Measurements from ENCODE around the gene MAP2K5. TPM values are rescaled to one million over a fixed set of nuclear protein-coding genes. Genes with fewer than 3 reads are reported as not detected.

MAP2K5 gene
- total and polyA plus RNA-seq, 8 donors, result 1.8 to 94.6 (median 11.1) TPM

DNA sequence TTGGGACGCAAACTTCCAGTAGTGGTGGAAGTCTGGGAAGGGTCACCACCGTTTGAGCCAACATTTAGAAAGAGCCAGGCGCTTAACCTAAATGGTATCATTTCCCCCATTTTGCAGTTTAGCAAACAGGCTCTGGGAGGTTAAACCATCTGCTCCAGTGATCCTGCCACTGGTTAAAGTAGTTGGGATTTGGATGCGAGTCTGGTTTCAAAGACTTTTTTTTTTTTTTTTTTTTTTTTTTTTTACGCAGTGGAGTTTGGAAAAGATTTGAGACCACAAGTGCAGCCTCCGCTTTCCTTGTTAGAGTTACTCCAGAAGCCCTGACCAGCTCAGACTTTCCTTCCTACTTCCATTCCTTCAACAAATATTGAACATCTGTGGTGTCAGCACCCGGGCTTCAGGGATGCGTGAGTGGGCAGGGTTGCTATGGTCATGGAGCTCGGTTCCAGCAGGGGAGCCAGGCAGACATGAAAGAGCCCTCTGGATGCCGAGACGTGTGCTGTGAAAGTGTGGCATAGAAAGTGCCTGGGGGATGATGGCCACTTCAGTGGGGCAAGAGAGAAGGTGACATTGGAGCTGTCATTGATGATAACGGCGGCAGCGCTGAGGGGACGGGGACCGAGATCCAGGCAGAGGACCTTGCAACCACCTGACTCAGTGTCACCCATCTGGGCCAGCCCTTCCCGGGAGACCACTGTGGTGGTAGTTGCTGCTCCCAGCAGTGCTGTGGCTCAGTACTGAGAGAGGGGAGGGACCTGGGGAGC lies 298.4 kb downstream of the MAP2K5 start:
- Histone ChIP-seq H3K4me1 (peaks cover 16 to 36% (median 27%) of the 10 kb centered on the region in 4 donors), H3K9me3 (no peaks in the 10 kb centered on the region), H3K36me3 (no peaks in the 10 kb centered on the region), H3K4me3 (peak overlapping the region; percentile 69 to 87 (median 74)), H3K27ac (peak overlapping the region; percentile 94 to 99 (median 97)), H3K27me3 (peaks cover 0 to 3% (median 3%) of the 10 kb centered on the region in 3 donors)
- WGBS, 5 donors, result 0 to 8% (median 4%) methylated on average over 9 to 17 of the region's 17 CpGs
- TF ChIP-seq CTCF (IDR thresholded peaks at IDR 0.05) (no peak), POLR2AphosphoS5 (IDR thresholded peaks at IDR 0.05) (no peak), POLR2A (IDR thresholded peaks at IDR 0.05) (no peak), EP300 (IDR thresholded peaks at IDR 0.05) (no peak)
- DNase-seq, result peak in 1 of 2 donors; percentile 78
- intact Hi-C loops (cut with DNase I; ENCODE audit: low total_unique reads), result no loop called here

- peak overlapping the region; percentile 69 to 87 (median 74) for H3K4me3 ChIP-seq
- no peaks in the 10 kb centered on the region for H3K9me3 ChIP-seq
- no peaks in the 10 kb centered on the region for H3K27me3 ChIP-seq
- 9 to 41% (median 21%) methylated on average over 4 of the region's 4 CpGs for WGBS, 5 donors
- no peak for DNase-seq
- intact Hi-C loops (cut with DNase I; ENCODE audit: low total_unique reads), result no loop called here
- no peaks in the 10 kb centered on the region for H3K36me3 ChIP-seq
- H3K4me1 ChIP-seq, result peaks cover 12 to 31% (median 23%) of the 10 kb centered on the region in 4 donors
- TF ChIP-seq CTCF (IDR thresholded peaks at IDR 0.05) (no peak), EP300 (IDR thresholded peaks at IDR 0.05) (no peak), POLR2A (IDR thresholded peaks at IDR 0.05) (no peak), POLR2AphosphoS5 (IDR thresholded peaks at IDR 0.05) (no peak)
- peak overlapping the region in 4 of 5 donors; percentile 94 to 99 (median 98) for H3K27ac ChIP-seq
Measured at GRCh38 chr15:67841513-67841762, 298.9 kb downstream of the MAP2K5 start.

DNA sequence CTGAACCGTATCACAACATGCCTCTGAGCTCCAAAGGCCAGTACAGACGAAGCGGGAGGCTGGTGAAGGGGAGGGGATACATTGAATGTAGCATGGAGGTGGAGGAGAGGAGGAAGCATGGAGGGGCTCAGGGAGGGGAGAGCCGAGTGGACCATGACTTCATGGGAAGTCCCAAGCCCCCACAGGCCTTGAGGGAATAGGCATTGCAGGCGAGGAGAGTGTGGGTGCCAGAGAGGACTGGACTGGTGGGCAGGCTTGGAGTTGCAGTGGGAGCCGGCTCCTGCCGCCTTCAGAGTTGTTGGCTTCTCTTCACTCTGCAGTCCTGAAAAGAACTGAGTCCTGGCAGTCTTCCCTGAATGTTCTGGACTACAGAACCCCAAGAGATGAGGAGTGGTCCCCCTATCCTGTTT lies 300.6 kb downstream of the MAP2K5 start:
- 71 to 95% (median 91%) methylated on average over 7 of the region's 7 CpGs for WGBS, 5 donors
- no peak for TF ChIP-seq POLR2A (IDR thresholded peaks at IDR 0.05)
- no peak for TF ChIP-seq POLR2AphosphoS5 (IDR thresholded peaks at IDR 0.05)
- TF ChIP-seq EP300 (IDR thresholded peaks at IDR 0.05), result no peak
- TF ChIP-seq CTCF (IDR thresholded peaks at IDR 0.05), result no peak
- Histone ChIP-seq H3K4me3 (no peak overlapping the region), H3K4me1 (peaks cover 12 to 29% (median 22%) of the 10 kb centered on the region in 4 donors), H3K36me3 (no peaks in the 10 kb centered on the region), H3K27me3 (no peaks in the 10 kb centered on the region), H3K9me3 (no peaks in the 10 kb centered on the region), H3K27ac (peak overlapping the region in 1 of 5 donors; percentile 44)
- intact Hi-C loops (cut with DNase I; ENCODE audit: low total_unique reads), result no loop called here
- no peak for DNase-seq

- H3K27me3 ChIP-seq, result no peaks in the 10 kb centered on the region
- H3K4me1 ChIP-seq, result peaks cover 10 to 26% (median 17%) of the 10 kb centered on the region in 4 donors
- H3K27ac ChIP-seq, result peak overlapping the region in 1 of 5 donors; percentile 44
- H3K36me3 ChIP-seq, result no peaks in the 10 kb centered on the region
- 67 to 92% (median 86%) methylated on average over 7 of the region's 7 CpGs for WGBS, 5 donors
- TF ChIP-seq CTCF (IDR thresholded peaks at IDR 0.05), result no peak
- no peak for TF ChIP-seq POLR2AphosphoS5 (IDR thresholded peaks at IDR 0.05)
- TF ChIP-seq EP300 (IDR thresholded peaks at IDR 0.05), result no peak
- no peak for TF ChIP-seq POLR2A (IDR thresholded peaks at IDR 0.05)
- H3K4me3 ChIP-seq, result no peak overlapping the region
- DNase-seq, result peak in 1 of 2 donors; percentile 75
- no peaks in the 10 kb centered on the region for H3K9me3 ChIP-seq
- intact Hi-C loops (cut with DNase I; ENCODE audit: low total_unique reads), result no loop called here
Measured at GRCh38 chr15:67843571-67844387, 301.3 kb downstream of the MAP2K5 start.
